Measurements from ENCODE around the gene CD2AP.
"Not testable (repeated sequence)": the region's sequence is repeated elsewhere in the genome, so short reads cannot be mapped to it uniquely, and the experiment has no call there.

CD2AP gene

GRCh38 chr6:47457370-47457769, 20.2 kb upstream of the CD2AP start:
- DNase-seq (ENCODE audit: low read depth in 2 of 2) = no peak

GRCh38 chr6:47464052-47464451, 13.5 kb upstream of the CD2AP start:
- DNase-seq (ENCODE audit: low read depth in 2 of 2) = no peak

DNA sequence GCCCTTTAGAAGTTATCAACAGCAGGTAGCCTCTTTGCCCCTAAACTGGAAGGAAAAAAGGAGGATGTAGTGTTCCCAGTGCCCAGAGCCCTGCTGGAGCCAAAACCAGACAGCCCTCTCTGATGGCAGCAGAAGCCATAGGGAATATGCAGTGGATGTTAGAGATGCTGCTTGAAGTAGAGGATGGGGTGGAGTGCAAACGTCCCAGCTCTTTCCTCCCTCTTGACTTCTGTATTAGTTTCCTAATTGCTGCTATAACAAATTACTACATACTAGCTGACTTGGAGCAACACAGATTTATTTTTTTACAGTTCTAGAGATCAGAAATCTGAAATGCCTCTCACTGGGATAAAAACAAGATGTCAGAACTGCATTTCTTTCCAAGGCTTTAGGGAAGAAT, 12.5 kb upstream of the CD2AP start:
- DNase-seq (ENCODE audit: low read depth in 2 of 2) = no peak

DNA sequence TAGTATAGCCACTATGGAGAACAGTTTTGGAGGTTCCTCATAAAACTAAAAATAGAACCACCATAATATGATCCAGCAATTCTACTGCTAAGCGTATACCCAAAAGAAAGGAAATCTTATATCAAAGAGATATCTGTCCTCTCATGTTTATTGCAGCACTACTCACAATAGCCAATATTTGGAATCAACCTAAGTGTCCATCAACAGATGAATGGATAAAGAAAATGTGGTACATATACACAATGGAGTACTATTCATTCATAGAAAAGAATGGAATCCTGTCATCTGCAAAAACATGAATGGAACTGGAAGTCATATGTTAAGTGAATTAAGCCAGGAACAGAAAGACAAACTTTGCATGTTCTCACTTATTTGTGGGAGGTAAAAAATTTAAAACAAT, 5.7 kb upstream of the CD2AP start:
- no peak for DNase-seq (ENCODE audit: low read depth in 2 of 2)

- DNase-seq (ENCODE audit: low read depth in 2 of 2) = no peak
Observed at GRCh38 chr6:47473791-47474346, 3.7 kb upstream of the CD2AP start.

DNA sequence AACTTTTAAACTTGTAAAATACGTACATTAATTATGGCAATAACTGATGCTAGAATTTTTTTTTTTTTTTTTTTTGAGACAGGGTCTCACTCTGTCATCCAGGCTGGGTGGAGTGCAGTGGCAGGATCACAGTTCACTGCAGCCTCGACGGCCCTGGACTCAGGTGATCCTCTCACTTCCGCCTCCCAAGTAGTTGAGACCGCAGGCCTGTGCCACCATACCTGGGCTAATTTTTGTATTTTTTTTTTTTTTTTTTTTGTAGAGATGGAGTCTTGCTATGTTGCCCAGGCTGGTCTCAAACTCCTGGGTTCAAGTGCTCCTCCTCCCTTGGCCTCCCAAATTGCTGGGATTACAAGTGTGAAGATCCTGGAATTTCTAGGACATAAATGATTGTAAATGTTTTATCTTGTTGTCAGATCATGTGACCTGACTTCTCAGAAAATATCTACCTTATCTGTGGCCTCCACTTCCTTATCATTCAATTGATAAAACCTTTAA, 2.2 kb upstream of the CD2AP start:
- no peak for DNase-seq (ENCODE audit: low read depth in 2 of 2)

DNA sequence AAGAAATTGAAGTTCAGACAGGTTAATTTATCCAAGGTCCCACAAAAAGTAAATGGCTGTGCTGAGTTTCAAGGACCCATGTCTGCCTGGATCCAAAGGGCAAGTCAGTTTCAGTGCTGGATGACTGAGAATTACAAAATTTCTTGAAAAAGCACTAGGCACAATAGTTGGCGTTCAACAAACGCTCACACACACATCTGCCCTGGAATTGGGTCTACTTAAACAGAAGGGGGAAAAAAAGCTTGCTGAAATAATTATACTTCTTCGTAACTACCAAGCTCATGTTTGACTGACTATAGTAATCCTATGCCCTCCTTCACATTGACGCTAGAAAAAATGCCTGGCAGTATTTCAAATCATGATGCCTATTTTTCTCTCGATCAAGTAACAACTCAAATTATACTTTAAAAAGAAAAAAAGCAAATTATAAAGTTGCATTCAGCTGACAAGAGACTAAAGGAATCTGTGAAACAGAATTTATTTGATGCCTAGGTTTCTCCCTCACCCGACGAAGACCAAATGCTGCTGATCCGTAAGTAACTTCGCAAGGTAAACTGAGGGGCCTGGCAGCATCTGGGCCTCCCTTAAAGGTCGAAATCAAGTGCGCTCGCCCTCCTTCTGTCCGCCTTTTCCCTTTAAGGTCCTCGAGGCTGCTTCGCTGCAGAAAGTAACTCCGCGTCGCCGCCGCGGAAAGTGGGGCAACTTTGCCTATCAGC, 650 bp upstream of the CD2AP start:
- DNase-seq (ENCODE audit: low read depth in 2 of 2) = no peak

DNA sequence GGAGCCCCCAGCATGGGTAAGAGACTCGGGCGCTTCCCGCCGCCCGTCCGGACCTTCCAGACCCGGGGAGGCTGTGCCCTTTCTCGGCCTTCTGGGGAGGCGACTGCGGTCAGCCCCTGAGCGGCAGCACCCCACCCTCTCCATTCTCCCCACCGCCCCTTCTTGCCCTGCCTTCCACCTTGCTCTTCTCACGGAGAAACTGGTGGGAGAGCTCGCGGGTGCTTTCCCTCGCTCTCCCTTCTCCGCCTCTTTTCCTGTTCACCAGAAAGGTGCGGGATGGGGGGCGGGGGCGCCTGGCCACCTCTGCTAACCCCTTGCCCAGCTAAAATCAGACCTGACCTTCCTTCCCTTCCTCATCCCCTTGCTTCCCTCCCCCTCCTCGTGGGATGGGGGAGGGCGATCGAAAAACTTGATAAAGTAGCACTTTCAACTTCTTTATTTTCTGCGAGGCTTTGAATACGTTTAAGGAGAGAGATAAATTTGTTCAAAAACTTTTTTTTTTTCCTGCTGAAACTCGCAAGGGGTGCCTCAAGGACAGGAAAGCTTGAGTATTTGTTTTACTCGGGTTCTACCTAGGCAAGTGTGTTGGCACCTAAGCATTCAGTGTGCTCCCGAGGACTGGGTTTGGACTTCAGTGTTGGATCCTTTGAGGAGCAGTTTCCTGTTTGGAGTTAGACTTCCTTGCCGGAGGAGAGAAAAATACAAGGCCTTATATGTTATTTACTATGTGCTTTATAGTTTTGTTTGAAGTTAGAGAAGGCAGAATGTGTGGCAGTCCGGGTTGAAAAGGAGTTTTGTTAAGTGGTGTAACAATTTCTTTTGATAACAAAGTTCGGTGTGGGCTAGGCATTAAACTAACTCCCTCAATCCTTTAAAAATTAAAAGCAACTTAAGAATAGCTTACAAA, 897 bp downstream of the CD2AP start:
- no peak for DNase-seq (ENCODE audit: low read depth in 2 of 2)

- no peak for DNase-seq (ENCODE audit: low read depth in 2 of 2)
Observed at GRCh38 chr6:47479140-47479508, 1.5 kb downstream of the CD2AP start.

GRCh38 chr6:47479874-47480273, 2.3 kb downstream of the CD2AP start:
- DNase-seq (ENCODE audit: low read depth in 2 of 2) = no peak

DNA sequence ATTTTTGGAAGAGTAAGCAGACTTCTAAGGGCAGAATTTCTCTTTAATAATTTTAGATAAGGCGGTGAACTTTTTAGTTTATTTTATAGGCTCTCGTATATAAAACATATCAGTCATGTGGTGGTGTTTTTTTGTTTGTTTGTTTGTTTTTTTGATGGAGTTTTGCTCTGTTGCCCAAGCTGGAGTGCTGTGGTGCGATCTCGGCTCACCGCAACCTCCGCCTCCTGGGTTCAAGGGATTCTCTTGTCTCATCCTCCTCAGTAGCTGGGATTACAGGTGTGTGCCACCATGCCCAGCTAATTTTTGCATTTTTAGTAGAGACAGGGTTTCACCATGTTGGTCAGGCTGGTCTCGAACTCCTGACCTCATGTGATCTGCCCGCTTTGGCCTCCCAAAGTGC, 3.6 kb downstream of the CD2AP start:
- not testable (repeated sequence) for DNase-seq (ENCODE audit: low read depth in 2 of 2)

DNA sequence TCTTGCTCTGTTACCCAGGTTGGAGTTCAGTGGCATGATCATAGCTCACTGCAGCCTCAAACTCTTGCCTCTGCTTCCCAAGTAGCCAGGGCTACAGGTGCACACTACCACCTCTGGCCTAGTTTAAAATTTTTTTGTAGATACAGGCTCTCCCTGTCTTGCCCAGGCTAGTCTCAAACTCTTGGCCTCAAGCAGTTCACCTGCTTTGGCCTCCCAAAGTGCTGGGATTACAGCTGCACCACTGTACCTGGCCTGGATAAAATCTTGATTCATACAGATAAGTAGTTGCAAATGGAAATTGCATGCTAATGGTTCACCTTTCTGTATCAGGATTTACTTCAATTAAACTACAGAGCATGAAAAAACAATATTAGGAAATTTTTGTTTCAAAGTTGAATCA, 4.2 kb downstream of the CD2AP start:
- DNase-seq (ENCODE audit: low read depth in 2 of 2) = no peak

GRCh38 chr6:47483516-47483852, 5.9 kb downstream of the CD2AP start:
- DNase-seq (ENCODE audit: low read depth in 2 of 2) = no peak

DNA sequence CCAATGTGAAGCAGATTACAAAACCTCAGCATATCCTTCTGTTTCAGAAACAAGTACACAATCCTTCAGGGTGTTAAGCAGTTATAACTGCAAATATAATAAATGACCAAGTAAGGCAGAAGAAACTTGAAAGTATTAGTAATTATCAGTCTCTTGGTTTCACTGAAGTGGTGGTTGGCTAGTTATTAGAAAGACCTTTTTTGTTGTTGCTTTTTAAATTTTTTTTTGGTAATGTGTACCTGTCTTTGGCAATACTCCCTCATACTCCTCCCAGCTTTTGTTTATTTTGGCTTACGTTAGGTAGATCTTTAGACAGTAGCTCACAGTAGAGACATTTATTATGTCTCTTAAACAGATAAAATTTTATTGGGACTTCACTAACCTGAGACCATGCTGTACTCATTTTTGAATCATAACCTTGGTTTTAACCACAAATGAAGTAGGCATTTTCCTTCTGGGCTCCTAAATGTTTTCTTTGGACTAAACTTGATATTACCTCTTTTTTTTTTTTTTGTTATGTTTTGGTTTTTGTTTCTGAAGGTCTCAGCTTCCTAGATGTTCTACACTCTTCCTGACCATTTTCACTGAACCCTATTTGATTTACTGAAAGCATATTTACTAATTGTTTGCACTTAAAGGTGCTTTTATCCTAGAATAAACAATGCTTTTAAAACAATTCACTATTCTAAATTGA, 6.4 kb downstream of the CD2AP start:
- no peak for DNase-seq (ENCODE audit: low read depth in 2 of 2)

- no peak for DNase-seq (ENCODE audit: low read depth in 2 of 2)
Observed at GRCh38 chr6:47484616-47485015, 7.0 kb downstream of the CD2AP start.

- DNase-seq (ENCODE audit: low read depth in 2 of 2) = no peak
Observed at GRCh38 chr6:47485083-47485482, 7.5 kb downstream of the CD2AP start.

DNA sequence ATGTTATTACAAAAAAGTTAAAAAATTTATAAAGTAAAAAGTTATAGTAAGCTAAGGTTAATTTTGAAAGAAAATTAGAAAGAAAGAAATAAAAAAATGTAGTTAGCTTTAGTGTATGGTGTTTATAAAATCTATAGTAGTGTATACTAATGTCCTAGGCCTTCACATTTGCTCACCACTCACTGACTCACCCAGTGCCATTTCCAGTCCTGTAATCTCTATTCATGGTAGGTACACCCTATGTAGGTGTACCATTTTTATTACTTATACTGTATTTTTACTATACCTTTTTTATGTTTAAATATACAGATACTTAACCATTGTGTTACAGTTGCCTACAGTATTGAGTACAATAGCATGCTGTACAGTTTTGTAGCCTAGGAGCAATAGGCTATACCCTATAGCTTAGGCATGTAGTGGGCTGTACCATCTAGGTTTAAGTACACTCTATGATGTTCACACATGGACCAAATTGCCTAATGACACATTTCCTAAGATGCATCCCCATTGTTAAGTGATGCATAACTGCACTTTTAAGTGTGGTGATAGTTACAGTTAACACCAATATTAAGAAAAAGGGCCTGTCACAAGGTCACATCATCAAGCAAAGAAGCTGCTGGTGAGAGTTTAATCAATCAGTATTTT, 8.0 kb downstream of the CD2AP start:
- no peak for DNase-seq (ENCODE audit: low read depth in 2 of 2)

GRCh38 chr6:47489995-47490394, 12.4 kb downstream of the CD2AP start:
- no peak for DNase-seq (ENCODE audit: low read depth in 2 of 2)

- DNase-seq (ENCODE audit: low read depth in 2 of 2) = no peak
Observed at GRCh38 chr6:47490676-47491075, 13.1 kb downstream of the CD2AP start.

- no peak for DNase-seq (ENCODE audit: low read depth in 2 of 2)
Observed at GRCh38 chr6:47492355-47492754, 14.8 kb downstream of the CD2AP start.

GRCh38 chr6:47495207-47495606, 17.6 kb downstream of the CD2AP start:
- DNase-seq (ENCODE audit: low read depth in 2 of 2) = no peak

Data from activated CD4-positive, alpha-beta T cell treated with anti-CD3 and anti-CD28 coated beads for 24 hours (primary cell).